ENCODE measurements around the gene TCERG1L.
A peak's percentile ranks its signal among the peaks of the same experiment; 100 is the strongest.
"Not testable (repeated sequence)": the region's sequence is repeated elsewhere in the genome, so short reads cannot be mapped to it uniquely, and the experiment has no call there.

The TCERG1L gene

DNA sequence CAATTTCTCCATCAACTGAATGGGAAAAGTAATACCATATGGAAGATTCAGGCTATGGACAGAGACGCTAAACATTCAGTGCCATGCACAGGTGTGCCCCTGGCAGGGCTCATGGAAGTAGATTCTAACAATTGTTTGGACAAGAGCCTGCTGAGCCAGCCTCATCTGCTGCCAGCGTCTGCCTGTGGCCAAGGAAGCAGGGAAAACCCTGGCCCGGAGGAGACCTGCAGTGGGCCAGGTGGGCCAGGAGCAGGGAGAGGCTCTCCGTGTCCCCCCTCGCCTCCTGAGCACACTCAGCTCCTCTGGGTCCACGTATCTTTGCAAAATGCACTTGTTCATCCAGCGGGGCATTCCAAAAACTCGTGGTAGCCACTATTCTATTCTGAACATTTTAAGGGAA is 130.1 kb downstream of the TCERG1L start:
- intact Hi-C loops (cut with DNase I): no loop called here
- DNase-seq: peak in 8 of 42 donors; percentile 1 to 34 (median 14)

DNA sequence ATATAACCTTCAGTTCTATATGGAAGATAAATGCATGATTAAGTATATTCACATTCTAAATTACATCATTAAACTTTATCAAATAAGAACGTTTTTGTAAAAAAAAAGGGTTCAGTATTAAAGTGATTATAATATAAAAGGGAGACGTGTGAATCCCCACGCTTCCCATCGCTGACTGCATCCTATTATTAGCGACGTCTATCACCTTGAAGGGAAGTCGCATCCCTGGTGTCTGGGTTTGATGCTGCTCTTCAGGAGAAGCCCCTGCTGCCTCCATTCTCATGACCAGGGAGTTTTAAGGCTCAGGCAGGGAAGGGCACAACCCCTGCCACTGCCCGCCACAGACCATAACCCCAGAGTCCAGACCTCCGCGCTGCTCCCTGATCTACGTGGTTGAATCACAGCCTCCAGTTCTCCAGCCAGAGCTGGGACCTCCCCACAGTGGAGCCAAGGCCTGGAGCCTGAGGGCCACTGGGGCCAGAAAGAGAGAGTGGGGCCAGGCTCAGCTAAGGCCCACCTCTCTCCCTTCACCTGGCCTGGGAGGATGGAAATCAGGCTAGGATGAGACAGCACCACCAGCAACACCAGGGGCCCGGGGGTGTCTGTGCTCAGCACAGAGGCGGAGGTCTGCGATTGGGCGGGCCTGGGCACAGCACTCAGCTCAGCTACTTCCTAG is 130.6 kb downstream of the TCERG1L start:
- intact Hi-C loops (cut with DNase I): no loop called here
- DNase-seq: peak in 7 of 42 donors; percentile 3 to 32 (median 14)

DNA sequence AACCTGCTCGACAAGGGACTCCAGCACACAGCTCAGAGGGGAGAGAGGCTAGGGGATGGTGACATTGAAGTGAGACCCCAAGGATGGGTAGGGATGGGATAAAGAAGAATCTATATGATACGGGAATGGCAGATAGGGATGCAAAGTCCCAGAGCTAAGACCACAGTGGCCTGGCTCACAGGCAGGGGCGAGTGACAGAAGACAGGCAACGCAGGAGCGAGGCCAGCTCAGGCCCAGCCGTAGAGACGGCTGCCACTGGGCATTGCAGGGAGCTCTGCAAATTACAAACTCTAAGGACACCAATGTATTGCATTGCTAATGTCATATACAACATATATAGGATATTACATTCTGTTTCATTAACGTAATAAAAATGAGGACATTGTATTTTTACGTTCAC is 131.4 kb downstream of the TCERG1L start:
- DNase-seq: peak in 3 of 42 donors; percentile 2 to 31 (median 3)

DNA sequence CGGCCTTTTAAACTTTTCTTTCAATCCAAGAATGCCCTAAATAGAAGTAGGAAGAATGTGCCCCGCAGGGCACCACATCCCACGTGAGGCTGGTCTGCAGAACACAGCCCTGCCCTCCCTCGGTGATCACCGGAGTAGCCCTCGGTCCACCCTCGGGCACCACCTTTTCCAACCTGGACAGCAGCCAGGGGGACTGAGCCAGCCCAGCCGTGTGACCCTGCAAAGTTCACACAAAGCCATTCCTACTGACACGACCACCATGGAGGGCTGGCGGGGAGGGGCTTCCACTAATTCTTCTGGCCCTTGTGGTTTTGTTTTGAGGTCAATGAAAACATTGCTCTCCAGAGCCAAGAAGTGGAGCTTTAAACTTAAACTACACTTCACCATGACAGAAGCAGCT is 132.2 kb downstream of the TCERG1L start:
- DNase-seq: peak in 8 of 42 donors; percentile 4 to 33 (median 12)
- intact Hi-C loops (cut with DNase I): no loop called here

More for the DNA sequence above, 131.4 kb downstream of the TCERG1L start:
- intact Hi-C loops (cut with DNase I): no loop called here

DNA sequence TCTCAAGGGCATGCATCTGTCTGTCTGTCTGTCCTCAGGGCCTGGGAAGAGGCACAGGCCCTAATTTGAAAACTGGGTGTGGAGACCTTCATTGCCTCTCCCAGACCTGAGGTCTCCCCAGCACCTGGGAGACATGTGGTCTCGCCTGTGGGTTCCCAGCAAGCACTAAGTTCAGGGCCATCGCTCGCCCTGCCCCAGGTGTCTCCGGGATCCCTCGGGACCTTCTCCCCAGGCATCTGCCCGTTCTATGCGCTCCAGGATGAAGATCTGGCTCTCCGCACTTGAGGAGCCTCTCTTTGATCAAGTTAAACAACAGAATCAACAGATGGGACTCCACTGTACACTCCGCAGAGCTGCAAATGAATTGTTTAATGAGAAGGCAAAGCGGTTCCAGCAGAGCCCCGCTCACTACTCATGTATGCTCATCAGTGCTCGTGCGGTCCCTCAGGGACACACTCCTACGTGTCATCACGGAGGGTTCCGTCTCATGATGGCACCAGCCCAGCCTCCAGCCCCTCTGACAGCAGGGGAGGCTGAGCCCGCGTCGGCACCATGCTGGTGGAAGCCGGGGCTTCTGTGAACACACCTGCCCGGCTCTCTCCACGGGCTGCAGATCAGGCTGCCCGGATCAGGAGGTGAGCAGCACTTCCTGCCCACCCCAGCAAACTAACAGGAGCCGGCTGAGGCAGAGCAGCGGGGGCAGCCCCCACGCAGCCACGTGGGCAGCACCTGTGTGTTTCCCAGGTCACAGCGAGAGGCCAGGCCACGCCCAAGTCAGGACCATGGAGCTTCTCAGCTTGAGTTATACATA is 132.8 kb downstream of the TCERG1L start:
- intact Hi-C loops (cut with DNase I): no loop called here
- DNase-seq: peak in 8 of 42 donors; percentile 3 to 32 (median 20)

DNA sequence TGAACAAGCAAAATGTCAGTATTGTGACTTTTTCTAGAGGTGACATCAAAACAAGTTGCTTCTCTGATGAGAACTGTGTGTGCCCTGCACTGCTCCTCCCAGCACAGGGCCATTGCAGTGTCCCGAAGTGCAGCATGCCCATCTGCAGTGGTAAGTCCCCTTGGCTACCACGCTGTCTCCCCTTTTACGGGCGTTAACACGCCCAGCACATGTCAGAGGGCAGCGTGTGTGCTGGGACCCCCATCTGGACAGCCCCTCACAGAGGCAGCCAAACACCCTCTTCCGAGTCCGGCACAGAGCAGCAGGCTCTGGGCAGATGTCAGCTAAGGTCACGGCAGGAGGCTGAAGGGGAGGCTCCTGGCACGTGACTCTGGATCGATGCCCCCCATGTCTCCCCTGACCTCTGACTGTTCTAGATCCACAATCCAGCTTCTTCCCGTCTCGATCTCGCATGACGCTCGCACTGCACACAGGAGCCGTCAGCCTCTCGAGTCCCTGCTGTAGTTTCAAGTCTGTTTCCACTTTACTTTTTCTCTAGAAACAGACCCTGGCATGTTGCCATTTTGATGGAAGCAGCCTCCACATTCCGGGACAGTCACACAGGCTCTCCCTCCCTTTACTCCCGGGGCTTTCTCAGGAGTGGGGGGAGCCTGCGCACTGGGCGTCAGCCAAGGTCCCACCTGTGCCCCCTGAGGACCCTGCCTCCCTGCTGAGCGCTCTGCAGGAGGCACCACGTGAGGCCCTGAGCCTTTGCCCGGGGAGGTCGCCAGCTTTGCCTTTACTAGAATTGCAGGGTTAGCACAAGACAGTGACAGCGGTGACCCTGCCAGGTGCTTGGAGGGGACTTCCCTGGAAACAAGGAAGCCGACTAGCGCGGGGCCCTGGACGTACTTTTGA is 133.8 kb downstream of the TCERG1L start:
- intact Hi-C loops (cut with DNase I): no loop called here
- peak in 9 of 42 donors; percentile 2 to 34 (median 14) for DNase-seq

DNA sequence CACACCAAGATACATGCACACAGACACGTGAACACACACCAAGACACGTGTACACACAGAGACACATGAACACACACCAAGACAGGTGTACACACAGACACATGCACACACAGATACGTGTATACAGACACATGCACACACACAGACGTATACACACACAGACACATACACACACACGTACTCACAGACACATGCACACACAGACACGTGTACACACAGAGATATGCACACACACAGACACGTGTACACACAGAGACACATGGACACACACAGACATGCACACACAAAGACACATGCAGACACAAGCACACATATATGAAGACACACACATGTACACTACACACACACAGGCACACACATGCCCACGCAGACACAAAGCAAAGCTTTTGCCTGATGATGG is 134.6 kb downstream of the TCERG1L start:
- DNase-seq: peak in 2 of 42 donors; percentile 2 to 3
- intact Hi-C loops (cut with DNase I): no loop called here

DNA sequence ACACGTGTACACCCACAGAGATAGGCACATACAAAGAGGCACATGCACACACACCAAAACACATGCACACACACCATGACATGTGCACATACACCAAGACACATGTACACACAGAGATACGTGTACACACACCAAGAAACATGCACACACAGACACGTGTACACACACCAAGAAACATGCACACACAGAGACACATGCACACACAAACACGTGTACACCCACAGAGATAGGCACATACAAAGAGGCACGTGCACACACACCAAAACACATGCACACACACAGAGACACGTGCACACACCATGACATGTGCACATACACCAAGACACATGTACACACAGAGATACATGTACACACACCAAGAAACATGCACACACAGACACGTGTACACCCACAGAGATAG is 135.2 kb downstream of the TCERG1L start:
- DNase-seq: peak in 6 of 42 donors; percentile 2 to 16 (median 7)
- intact Hi-C loops (cut with DNase I): not testable (repeated sequence)

DNA sequence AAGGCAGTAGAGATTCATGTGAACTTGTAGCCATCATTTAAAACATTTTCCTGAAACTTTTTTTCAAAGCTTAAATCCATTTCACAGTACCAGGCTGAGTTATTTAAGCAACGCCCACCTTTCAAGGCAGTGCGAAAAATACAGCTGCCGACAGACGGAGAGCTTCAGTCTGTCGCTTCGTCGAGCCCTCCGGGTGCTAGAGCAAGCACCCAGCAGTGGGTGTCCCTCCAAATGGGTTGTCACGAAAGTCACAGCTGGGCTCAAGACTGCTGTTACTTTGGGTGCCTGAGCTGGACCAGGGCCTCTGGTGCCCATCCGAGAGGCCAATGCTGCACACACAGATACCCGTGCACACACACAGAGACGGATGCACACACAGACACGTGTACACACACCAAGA is 135.6 kb downstream of the TCERG1L start:
- peak in 10 of 42 donors; percentile 8 to 46 (median 26) for DNase-seq
- intact Hi-C loops (cut with DNase I): no loop called here

DNA sequence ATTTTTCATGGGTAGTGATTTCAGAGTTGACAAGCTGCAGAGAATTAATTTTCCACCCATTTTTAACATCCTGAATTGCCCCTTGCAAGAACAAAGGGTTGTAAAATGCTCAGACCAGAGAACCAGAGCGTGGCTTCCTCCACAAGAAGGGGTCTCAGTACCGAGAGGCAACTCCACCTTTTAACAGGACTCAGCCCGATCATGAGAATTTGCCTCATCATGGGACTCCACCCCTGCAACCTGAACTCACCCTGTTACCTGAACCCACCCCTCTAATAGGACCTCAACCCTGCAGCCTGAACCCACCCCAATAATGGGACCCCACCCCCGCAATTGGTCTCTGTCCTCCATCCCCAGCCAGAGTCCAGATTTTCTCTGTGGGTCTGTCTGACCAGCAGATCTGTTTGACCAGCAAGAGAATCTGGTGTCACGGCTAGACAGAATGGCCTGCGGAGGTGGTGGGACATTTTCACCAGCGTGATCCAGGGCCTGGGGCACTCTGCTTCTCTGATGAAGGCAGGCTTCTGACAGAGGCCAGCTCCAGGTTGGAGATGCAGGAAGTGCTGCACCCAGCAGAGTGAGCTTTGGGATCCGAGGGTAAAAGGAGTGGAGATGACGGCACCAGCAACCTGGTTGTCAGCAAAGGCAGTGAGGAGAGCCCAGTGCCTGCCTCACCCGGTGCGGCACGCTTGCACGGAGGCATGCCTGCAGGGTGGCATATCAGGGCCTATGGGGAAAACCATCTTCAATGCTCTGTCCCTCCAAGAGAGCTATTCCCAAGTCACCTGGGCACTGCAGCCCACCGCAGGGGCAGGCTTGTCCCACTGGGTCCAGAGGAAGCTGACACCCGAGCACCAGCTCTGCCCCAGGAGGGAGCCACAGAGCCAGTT is 136.6 kb downstream of the TCERG1L start:
- intact Hi-C loops (cut with DNase I): no loop called here
- peak in 7 of 42 donors; percentile 4 to 29 (median 8) for DNase-seq

DNA sequence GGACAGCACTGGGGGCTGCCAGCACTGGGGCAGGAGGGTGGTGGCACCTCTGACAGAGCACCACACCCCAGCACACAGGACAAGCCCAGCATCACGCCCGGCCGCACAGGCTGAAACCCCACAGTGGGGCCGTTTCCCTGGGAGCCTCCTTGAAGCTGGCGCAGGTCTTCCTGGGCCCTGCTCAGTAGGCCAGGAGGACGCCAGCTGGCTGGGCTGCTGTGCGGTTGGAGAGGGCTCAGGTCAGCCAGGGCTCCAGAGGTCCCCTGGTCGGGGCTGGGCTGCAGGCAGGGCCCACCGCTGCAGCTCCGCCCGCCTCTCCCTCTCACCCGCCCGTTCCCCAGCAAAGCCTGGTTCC is 137.3 kb downstream of the TCERG1L start:
- intact Hi-C loops (cut with DNase I): no loop called here
- DNase-seq: peak in 10 of 42 donors; percentile 4 to 34 (median 18)

DNA sequence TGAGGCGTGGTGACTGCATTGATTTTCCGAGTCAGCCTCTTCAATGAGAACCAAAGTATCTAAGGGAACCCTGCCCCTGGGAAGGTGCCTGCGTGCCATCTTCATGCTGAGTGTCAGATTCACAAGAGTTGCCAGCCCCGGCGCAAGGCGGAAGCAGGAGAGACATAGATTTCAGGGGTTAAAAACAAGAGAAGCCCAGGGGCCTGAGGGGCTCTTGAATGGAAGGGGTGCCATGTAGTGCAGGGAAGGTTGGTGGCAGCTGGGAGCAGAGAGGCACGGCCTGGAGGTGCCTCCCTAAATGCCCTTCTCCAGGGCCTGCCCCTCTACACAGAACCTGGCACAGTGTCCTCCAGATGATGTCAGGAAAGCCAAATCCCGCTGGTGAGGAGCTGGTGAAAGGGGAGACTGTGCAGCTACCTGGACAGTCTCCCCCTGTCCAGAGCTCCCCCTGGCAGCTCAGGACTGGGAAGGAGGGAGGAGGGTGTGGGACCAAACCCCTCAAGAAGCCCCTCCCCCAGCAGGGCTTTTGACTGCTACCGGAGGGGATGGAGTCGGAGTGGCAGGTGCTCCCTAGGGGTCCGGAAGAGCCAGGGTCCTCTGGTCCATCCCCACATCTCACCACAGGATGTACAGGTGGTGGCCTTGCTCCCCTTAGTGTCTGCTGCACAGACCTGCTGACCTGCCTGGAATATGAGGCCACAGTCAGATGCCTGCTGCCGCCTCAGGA is 137.9 kb downstream of the TCERG1L start:
- DNase-seq: peak in 9 of 42 donors; percentile 0 to 34 (median 6)
- intact Hi-C loops (cut with DNase I): no loop called here

DNA sequence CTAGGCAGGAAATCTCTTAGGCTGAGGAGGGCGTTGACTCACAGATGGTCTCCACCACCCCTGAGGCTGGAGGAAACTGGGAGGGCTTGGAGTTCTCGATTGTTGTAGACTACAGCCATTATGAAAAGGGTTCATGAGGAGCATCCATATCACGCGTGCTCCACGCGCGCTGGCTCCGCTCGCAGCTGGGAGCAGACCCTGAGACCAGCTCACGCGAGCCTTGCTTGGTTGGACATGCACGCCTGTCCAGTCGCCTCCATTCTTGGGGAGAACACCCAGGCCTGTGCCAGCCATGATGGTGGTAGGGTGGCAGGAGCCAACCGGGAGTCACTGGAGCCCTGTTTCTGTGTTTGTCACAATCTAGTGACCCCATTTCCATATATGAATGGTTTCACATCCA is 139.1 kb downstream of the TCERG1L start:
- intact Hi-C loops (cut with DNase I): no loop called here
- peak in 7 of 42 donors; percentile 2 to 25 (median 12) for DNase-seq

DNA sequence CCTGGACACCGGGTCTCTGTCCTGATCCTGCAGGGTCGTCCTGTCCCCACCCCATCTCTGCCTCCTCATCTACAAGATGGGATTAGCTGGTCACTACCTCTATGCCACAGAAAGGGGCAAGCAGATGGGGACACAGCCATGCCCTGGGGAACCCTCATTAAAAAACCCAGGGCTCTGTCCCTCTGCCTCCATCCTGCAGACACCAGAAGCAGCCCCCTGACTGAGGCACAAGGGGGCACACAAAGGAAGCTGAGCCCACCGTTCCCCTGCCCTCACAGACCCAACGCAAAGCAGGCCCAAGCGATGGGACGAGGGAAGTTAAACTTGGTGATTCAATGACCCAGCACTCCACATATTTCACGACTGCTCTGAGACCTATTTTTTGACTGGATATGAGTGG is 142.4 kb downstream of the TCERG1L start:
- DNase-seq: peak in 1 of 42 donors; percentile 10

DNA sequence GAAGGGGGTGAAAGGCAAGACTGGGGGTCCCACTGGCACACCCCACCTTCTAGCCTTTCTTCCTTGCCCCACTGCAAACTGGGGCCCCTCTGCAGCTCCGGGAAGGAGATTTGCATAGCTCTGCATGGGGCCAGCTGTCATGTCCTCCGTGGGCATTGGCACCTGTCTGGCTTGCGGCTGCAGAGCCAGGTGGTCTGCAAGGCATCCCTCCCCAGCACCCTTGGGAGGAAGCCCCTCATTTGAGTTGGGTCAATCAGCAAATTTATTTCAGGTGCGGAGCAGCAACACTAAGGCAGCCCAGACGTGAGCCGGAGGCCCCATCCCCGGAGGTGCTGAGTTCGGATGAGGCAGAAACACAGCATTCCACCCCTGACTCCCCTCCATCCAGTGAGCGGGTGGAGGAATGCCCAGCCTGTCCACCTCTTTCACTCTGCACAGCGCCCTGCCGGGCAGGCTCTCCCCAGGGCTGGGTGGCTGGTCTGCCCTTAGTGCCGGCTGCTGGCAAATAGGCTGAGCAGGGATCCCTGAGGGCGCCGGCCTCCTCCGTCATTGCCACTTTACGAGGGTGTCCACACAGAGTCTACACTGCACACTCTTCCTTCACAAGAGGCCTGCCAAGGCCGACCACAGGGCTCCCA is 143.2 kb downstream of the TCERG1L start:
- DNase-seq: peak in 7 of 42 donors; percentile 1 to 29 (median 12)
- intact Hi-C loops (cut with DNase I): no loop called here

More for the DNA sequence above, 142.4 kb downstream of the TCERG1L start:
- intact Hi-C loops (cut with DNase I): no loop called here

DNA sequence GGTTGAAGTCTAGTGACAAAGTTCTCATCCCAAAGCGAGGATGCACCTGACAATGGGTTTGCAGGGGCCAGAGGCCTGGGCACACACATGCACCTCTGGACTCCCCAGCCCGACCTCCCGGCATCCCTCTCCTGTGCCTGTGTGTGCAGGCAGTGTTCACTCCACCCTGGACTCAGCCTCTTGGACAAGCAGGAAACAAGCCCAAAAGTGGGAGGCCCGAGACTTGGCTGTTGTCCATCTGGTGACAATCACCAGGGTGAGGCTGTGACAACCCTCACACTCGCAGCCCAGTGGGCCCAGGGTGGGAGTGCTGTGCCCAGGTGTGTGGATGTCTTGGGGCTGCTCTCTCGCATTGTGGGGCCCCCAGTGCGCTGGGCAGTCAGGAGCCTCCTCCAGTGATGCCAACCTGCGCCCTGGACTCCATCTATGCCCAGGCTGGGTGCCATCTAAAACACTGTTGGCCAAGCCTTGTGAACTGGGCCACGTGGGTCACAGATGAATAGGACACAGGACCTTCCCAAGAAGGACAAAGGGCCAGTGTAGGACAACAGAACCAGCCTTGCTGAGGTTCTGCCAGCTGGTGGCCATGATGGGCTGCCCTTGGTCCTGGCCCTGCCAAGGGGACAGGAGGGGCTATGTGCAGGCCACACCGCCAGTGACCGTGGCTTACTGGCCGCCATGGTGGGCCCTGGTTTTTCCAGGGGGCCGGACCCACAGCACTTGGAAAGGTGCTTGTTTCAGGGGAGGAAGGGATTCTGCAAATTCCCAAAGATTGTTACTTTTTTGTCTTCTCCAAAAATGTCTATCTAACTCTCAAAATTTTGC is 144.3 kb downstream of the TCERG1L start:
- DNase-seq: peak in 9 of 42 donors; percentile 2 to 36 (median 15)
- intact Hi-C loops (cut with DNase I): no loop called here
